HEK293 (cell line): ENCODE data around the gene PREB.

Source experiments
- CTCF ChIA-PET: fragments of 350-600 bp; formaldehyde crosslinking; extraction: SDS; loops from one replicate; lab custom pipeline; 2021; ENCODE audit warnings: antibody characterized with exemption; lab: Yijun Ruan, JAX
- POLR2A ChIA-PET: fragments of 300-600 bp; formaldehyde crosslinking; extraction: SDS; loops from one replicate; lab custom pipeline; 2020; ENCODE audit warnings: antibody characterized with exemption, inconsistent platforms; lab: Yijun Ruan, JAX
- H3K27ac ChIP-seq: fragments of 200-500 bp; sonication (Bioruptor generic); 2 replicates; pipeline ENCODE4 v1.5.1; 2014; ENCODE audit warnings: low read depth, low read length, control low read depth, inconsistent platforms; ENCODE audit errors: extremely low read depth
- H3K36me3 ChIP-seq, 2 experiments: fragments of 200-500 bp in 1 of 2; sonication (Bioruptor generic) in 1 of 2; 1 replicate in 1 of 2; 2 replicates in 1 of 2; pipeline ENCODE4 v1.5.1; 2014 to 2017; ENCODE audit warnings: inconsistent platforms in 2 of 2, low read length in 2 of 2; ENCODE audit not compliant: control insufficient read depth in 2 of 2, insufficient read depth in 1 of 2
- H3K4me1 ChIP-seq: fragments of 200-500 bp; sonication (Bioruptor generic); 2 replicates; pipeline ENCODE4 v1.5.1; 2014; ENCODE audit warnings: mild to moderate bottlenecking, low read length, inconsistent platforms; ENCODE audit not compliant: control insufficient read depth, insufficient read depth
- H3K4me3 ChIP-seq: 2 replicates; pipeline ENCODE4 v1.5.1; 2011; ENCODE audit warnings: low read depth, mild to moderate bottlenecking, control low read depth, low read length, moderate library complexity
- H3K9me3 ChIP-seq: fragments of 200-500 bp; sonication (Bioruptor generic); 2 replicates; pipeline ENCODE4 v1.5.1; 2014; ENCODE audit warnings: low read depth, low read length, inconsistent platforms; ENCODE audit not compliant: control insufficient read depth, insufficient read depth
- GLIS1 ChIP-seq: fragments of 450-650 bp; formaldehyde crosslinking; IDR thresholded peaks from 2 replicates; pipeline ENCODE4 v1.5.1; 2016; ENCODE audit warnings: missing biosample characterization, missing genetic modification characterization
- SCRT2 ChIP-seq: fragments of 450-650 bp; formaldehyde crosslinking; IDR thresholded peaks from 2 replicates; pipeline ENCODE4 v1.5.1; 2016; ENCODE audit warnings: missing biosample characterization, missing genetic modification characterization
- TRIM28 ChIP-seq: IDR thresholded peaks from 2 replicates; pipeline ENCODE4 v1.6.1; 2011; ENCODE audit warnings: low read length, control low read depth, borderline replicate concordance
- ZBTB8A ChIP-seq: fragments of 450-650 bp; formaldehyde crosslinking; IDR thresholded peaks from 2 replicates; pipeline ENCODE4 v1.5.1; 2016; ENCODE audit warnings: missing biosample characterization, missing genetic modification characterization
- ZFHX2 ChIP-seq: fragments of 450-650 bp; formaldehyde crosslinking; conservative IDR thresholded peaks from 2 replicates; pipeline ENCODE4 v1.5.1; 2016; ENCODE audit warnings: missing biosample characterization, missing genetic modification characterization
- ZNF121 ChIP-seq: fragments of 450-650 bp; formaldehyde crosslinking; IDR thresholded peaks from 2 replicates; pipeline ENCODE4 v1.5.1; 2016; ENCODE audit warnings: missing biosample characterization, missing genetic modification characterization
- ZNF175 ChIP-seq: fragments of 450-650 bp; formaldehyde crosslinking; IDR thresholded peaks from 2 replicates; pipeline ENCODE4 v1.5.1; 2016; ENCODE audit warnings: missing biosample characterization, missing genetic modification characterization
- ZNF19 ChIP-seq: fragments of 450-650 bp; formaldehyde crosslinking; IDR thresholded peaks from 2 replicates; pipeline ENCODE4; 2016; ENCODE audit warnings: missing biosample characterization, missing genetic modification characterization, low read depth
- ZNF202 ChIP-seq: fragments of 450-650 bp; formaldehyde crosslinking; IDR thresholded peaks from 2 replicates; pipeline ENCODE4 v1.5.1; 2016; ENCODE audit warnings: missing biosample characterization, missing genetic modification characterization, borderline replicate concordance
- ZNF366 ChIP-seq: fragments of 450-650 bp; formaldehyde crosslinking; conservative IDR thresholded peaks from 2 replicates; pipeline ENCODE4 v1.5.1; 2016; ENCODE audit warnings: missing biosample characterization, missing genetic modification characterization
- ZNF473 ChIP-seq: fragments of 450-650 bp; formaldehyde crosslinking; IDR thresholded peaks from 2 replicates; pipeline ENCODE4 v1.5.1; 2017; ENCODE audit warnings: missing biosample characterization, missing genetic modification characterization
- ZNF558 ChIP-seq: fragments of 450-650 bp; formaldehyde crosslinking; IDR thresholded peaks from 2 replicates; pipeline ENCODE4 v1.5.1; 2016; ENCODE audit warnings: missing biosample characterization, missing genetic modification characterization
- TF ChIP-seq, protein P1 (sequence below): fragments of 450-650 bp; formaldehyde crosslinking; IDR thresholded peaks from 2 replicates; pipeline ENCODE4 v1.5.1; 2017; ENCODE audit warnings: missing biosample characterization, mild to moderate bottlenecking, missing genetic modification characterization, moderate library complexity

PREB gene

DNA sequence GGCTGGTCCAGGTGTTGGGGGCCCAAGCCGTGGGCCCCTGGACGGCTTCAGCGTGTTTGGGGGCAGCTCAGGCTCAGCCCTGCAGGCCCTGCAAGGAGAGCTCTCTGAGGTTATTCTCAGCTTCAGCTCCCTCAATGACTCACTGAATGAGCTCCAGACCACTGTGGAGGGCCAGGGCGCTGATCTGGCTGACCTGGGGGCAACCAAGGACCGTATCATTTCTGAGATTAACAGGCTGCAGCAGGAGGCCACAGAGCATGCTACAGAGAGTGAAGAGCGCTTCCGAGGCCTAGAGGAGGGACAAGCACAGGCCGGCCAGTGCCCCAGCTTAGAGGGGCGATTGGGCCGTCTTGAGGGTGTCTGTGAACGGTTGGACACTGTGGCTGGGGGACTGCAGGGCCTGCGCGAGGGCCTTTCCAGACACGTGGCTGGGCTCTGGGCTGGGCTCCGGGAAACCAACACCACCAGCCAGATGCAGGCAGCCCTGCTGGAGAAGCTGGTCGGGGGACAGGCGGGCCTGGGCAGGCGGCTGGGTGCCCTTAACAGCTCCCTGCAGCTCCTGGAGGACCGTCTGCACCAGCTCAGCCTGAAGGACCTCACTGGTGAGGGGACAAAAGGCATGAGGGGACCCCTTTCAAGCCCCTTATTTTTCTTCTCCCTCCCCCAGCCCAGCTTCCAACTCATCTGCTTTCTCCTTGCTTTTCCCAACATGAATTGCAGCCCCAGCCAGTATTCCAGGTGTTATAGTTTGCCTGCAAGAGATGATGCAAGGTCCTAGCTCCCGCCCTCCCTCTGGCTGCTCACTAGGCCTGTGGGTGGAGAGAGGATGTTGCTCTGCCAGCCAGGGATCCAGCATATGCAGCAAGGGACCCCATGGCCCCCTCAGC is 50.8 kb downstream of the PREB start:
- Histone ChIP-seq H3K36me3 (no peaks in the 10 kb centered on the region), H3K4me1 (peaks cover 8% of the 10 kb centered on the region)

DNA sequence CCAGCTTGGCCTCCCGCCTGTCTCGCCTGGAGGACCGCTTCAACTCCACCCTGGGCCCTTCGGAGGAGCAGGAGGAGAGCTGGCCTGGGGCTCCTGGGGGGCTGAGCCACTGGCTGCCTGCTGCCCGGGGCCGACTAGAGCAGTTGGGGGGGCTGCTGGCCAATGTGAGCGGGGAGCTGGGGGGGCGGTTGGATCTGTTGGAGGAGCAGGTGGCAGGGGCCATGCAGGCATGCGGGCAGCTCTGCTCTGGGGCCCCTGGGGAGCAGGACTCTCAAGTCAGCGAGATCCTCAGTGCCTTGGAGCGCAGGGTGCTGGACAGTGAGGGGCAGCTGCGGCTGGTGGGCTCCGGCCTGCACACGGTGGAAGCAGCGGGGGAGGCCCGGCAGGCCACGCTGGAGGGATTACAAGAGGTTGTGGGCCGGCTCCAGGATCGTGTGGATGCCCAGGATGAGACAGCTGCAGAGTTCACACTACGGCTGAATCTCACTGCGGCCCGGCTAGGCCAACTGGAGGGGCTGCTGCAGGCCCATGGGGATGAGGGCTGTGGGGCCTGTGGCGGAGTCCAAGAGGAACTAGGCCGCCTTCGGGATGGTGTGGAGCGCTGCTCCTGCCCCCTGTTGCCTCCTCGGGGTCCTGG is 51.5 kb downstream of the PREB start:
- Histone ChIP-seq H3K9me3 (no peaks in the 10 kb centered on the region), H3K4me3 (no peak overlapping the region), H3K27ac (no peak overlapping the region), H3K36me3 (no peaks in the 10 kb centered on the region), H3K4me1 (peaks cover 8% of the 10 kb centered on the region)
- POLR2A ChIA-PET = interaction anchor here (1.2 to 4.1 kb wide), 3 partner anchors 11 to 32 kb away, joined by 6 to 45 read pairs (median 23); partner anchors contain the start of genes AGBL5 and OST4
- CTCF ChIA-PET = interaction anchor here (1.4 kb wide), 1 partner anchor 237 kb away, joined by 8 read pairs; no protein-coding TSS in a partner anchor
- TF ChIP-seq ZFHX2 (tag by site-specific recombination) (0 out of 2 replicates have a peak, but pooled peaks have one; percentile 1), ZNF175 (no peak)

More for the DNA sequence above, 50.8 kb downstream of the PREB start:
- ChIA-PET CTCF (interaction anchor here (0.6 to 2.9 kb wide), 5 partner anchors 11 to 286 kb away, joined by 3 to 11 read pairs (median 4); no protein-coding TSS in a partner anchor), POLR2A (interaction anchor here (0.6 to 4.1 kb wide), 5 partner anchors 11 to 152 kb away, joined by 4 to 45 read pairs (median 7); partner anchors contain the start of genes AGBL5 and OST4)
- TF ChIP-seq TRIM28 = no peak
- TF ChIP-seq ZNF121 (tag by site-specific recombination) = no peak
- no peak for TF ChIP-seq ZNF19 (tag by site-specific recombination)
- no peak for TF ChIP-seq ZNF558 (tag by site-specific recombination)
- no peak for TF ChIP-seq ZNF366 (tag by site-specific recombination)
- TF ChIP-seq, protein P1, sequence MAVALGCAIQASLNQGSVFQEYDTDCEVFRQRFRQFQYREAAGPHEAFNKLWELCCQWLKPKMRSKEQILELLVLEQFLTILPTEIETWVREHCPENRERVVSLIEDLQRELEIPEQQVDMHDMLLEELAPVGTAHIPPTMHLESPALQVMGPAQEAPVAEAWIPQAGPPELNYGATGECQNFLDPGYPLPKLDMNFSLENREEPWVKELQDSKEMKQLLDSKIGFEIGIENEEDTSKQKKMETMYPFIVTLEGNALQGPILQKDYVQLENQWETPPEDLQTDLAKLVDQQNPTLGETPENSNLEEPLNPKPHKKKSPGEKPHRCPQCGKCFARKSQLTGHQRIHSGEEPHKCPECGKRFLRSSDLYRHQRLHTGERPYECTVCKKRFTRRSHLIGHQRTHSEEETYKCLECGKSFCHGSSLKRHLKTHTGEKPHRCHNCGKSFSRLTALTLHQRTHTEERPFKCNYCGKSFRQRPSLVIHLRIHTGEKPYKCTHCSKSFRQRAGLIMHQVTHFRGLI (tag by site-specific recombination) = 0 out of 2 replicates have a peak, but pooled peaks have one; percentile 34
- 0 out of 2 replicates have a peak, but pooled peaks have one; percentile 11 for TF ChIP-seq SCRT2
- no peak for TF ChIP-seq ZBTB8A
- no peak overlapping the region for H3K4me3 ChIP-seq
- H3K27ac ChIP-seq = no peak overlapping the region
- H3K9me3 ChIP-seq = no peaks in the 10 kb centered on the region

DNA sequence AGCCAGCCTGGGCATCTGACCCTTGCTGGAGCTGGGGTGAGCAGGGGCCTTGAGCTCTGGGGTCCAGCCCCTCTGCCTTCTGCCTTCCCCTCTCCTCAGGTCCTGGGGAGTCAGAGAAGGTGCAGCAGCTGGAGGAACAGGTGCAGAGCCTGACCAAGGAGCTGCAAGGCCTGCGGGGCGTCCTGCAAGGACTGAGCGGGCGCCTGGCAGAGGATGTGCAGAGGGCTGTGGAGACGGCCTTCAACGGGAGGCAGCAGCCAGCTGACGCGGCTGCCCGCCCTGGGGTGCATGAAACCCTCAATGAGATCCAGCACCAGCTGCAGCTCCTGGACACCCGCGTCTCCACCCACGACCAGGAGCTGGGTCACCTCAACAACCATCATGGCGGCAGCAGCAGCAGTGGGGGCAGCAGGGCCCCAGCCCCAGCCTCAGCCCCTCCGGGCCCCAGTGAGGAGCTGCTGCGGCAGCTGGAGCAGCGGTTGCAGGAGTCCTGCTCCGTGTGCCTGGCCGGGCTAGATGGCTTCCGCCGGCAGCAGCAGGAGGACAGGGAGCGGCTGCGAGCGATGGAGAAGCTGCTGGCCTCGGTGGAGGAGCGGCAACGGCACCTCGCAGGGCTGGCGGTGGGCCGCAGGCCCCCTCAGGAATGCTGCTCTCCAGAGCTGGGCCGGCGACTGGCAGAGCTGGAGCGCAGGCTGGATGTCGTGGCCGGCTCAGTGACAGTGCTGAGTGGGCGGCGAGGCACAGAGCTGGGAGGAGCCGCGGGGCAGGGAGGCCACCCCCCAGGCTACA is 52.3 kb downstream of the PREB start:
- ChIA-PET POLR2A (interaction anchor here (1.0 to 4.1 kb wide), 4 partner anchors 10 to 32 kb away, joined by 4 to 45 read pairs (median 14); partner anchors contain the start of genes AGBL5 and OST4), CTCF (interaction anchor here (0.6 to 1.5 kb wide), 5 partner anchors 13 to 236 kb away, joined by 3 to 8 read pairs (median 3); no protein-coding TSS in a partner anchor)

More for the DNA sequence above, 52.3 kb downstream of the PREB start:
- Histone ChIP-seq H3K4me3 (no peak overlapping the region), H3K36me3 (no peaks in the 10 kb centered on the region), H3K9me3 (no peaks in the 10 kb centered on the region), H3K4me1 (peaks cover 8% of the 10 kb centered on the region), H3K27ac (peak overlapping the region; percentile 57)
- TF ChIP-seq ZFHX2 (tag by site-specific recombination) (peak; percentile 33), GLIS1 (tag by site-specific recombination) (no peak), ZNF473 (no peak), ZNF202 (tag by site-specific recombination) (no peak)
